NB4 (cell line): ENCODE results near the gene MPP3.

Experiments used
- CTCF ChIP-seq: IDR thresholded peaks from one replicate; pipeline ENCODE4 v1.5.1; 2012; ENCODE audit warnings: low read depth, low read length
- POLR2A ChIP-seq: IDR thresholded peaks from 2 replicates; pipeline ENCODE4 v1.6.1; 2011; ENCODE audit warnings: mild to moderate bottlenecking; ENCODE audit not compliant: insufficient read length; ENCODE audit errors: extremely low read depth

- TF ChIP-seq CTCF (no peak), POLR2A (no peak)
These were observed 19.6 kb downstream of the MPP3 start for GRCh38 chr17:43813386-43813785.
